Liver (tissue), 10 donors: ENCODE measurements around the gene CCDC82. TPM values are rescaled to one million over a fixed set of nuclear protein-coding genes. Genes with fewer than 3 reads are reported as not detected.

Experiments used
- DNase-seq: peaks from one replicate; pipeline ENCODE4 v3.0.0-alpha.2; 2017; ENCODE audit warnings: low spot score
- H3K27ac ChIP-seq, 2 donors: one replicate each; pipeline ENCODE4 v1.7.0; 2013; ENCODE audit warnings: inconsistent platforms in 2 of 2, low read length in 2 of 2, control low read depth in 1 of 2, low read depth in 1 of 2, mild to moderate bottlenecking in 1 of 2
- H3K27me3 ChIP-seq, 4 donors: one replicate each; pipeline versions ENCODE4 v1.6.1 to v1.7.0; 2013; ENCODE audit warnings: low read length in 3 of 4, inconsistent platforms in 1 of 4, mild to moderate bottlenecking in 1 of 4, moderate library complexity in 1 of 4; ENCODE audit not compliant: control insufficient read depth in 4 of 4, insufficient read depth in 4 of 4
- H3K36me3 ChIP-seq, 4 donors: one replicate each; pipeline versions ENCODE4 v1.6.1 to v1.7.0; 2013; ENCODE audit warnings: low read length in 3 of 4, mild to moderate bottlenecking in 3 of 4, low read depth in 1 of 4, moderate library complexity in 1 of 4; ENCODE audit not compliant: control insufficient read depth in 4 of 4, insufficient read depth in 3 of 4
- H3K4me1 ChIP-seq, 4 donors: one replicate each; pipeline versions ENCODE4 v1.6.1 to v1.7.0; 2013; ENCODE audit warnings: low read length in 3 of 4, mild to moderate bottlenecking in 3 of 4, moderate library complexity in 1 of 4; ENCODE audit not compliant: control insufficient read depth in 4 of 4, insufficient read depth in 4 of 4
- H3K4me3 ChIP-seq, 3 donors: one replicate each; pipeline versions ENCODE4 v1.6.1 to v1.7.0; 2013; ENCODE audit warnings: low read length in 3 of 3, control low read depth in 1 of 3, low read depth in 1 of 3, mild to moderate bottlenecking in 1 of 3
- H3K9ac ChIP-seq, 2 donors: one replicate each; pipeline ENCODE4 v1.7.0; 2013; ENCODE audit warnings: low read length in 2 of 2, mild to moderate bottlenecking in 2 of 2, moderate library complexity in 2 of 2, control low read depth in 1 of 2, low read depth in 1 of 2
- H3K9me3 ChIP-seq, 4 donors: one replicate each; pipeline versions ENCODE4 v1.6.1 to v1.7.0; 2013; ENCODE audit warnings: low read length in 3 of 4; ENCODE audit not compliant: control insufficient read depth in 4 of 4
- ATF3 ChIP-seq: IDR thresholded peaks from 2 replicates; pipeline ENCODE4 v1.6.1; 2016; ENCODE audit warnings: antibody characterized with exemption
- EGR1 ChIP-seq, 2 donors: IDR thresholded peaks; 2 replicates each; pipeline ENCODE4 v1.6.1; 2016 to 2018; ENCODE audit warnings: antibody characterized with exemption in 2 of 2, low read depth in 2 of 2
- FOXA1 ChIP-seq: IDR thresholded peaks from 2 replicates; pipeline ENCODE4 v1.6.1; 2016; ENCODE audit warnings: antibody characterized with exemption
- FOXA2 ChIP-seq: IDR thresholded peaks from 2 replicates; pipeline ENCODE4 v1.6.1; 2016; ENCODE audit warnings: antibody characterized with exemption
- GABPA ChIP-seq, 2 donors: IDR thresholded peaks in 1 of 2; conservative IDR thresholded peaks in 1 of 2; 2 replicates each; pipeline ENCODE4 v1.6.1; 2016; ENCODE audit warnings: antibody characterized with exemption in 2 of 2, mild to moderate bottlenecking in 1 of 2, moderate library complexity in 1 of 2
- HNF4A ChIP-seq, 2 donors: conservative IDR thresholded peaks; 2 replicates each; pipeline ENCODE4 v1.6.1; 2016; ENCODE audit warnings: antibody characterized with exemption in 2 of 2, mild to moderate bottlenecking in 2 of 2
- JUND ChIP-seq, 2 donors: IDR thresholded peaks; 2 replicates each; pipeline ENCODE4 v1.6.1; 2016; ENCODE audit warnings: antibody characterized with exemption in 2 of 2
- MAX ChIP-seq: IDR thresholded peaks from 2 replicates; pipeline ENCODE4 v1.6.1; 2016; ENCODE audit warnings: antibody characterized with exemption
- NR2F2 ChIP-seq: IDR thresholded peaks from 2 replicates; pipeline ENCODE4 v1.6.1; 2016; ENCODE audit warnings: antibody characterized with exemption
- RAD21 ChIP-seq, 2 donors: IDR thresholded peaks; 2 replicates each; pipeline ENCODE4 v1.6.1; 2016; ENCODE audit warnings: antibody characterized with exemption in 2 of 2, mild to moderate bottlenecking in 2 of 2
- RXRA ChIP-seq, 2 donors: IDR thresholded peaks; 2 replicates each; pipeline ENCODE4 v1.6.1; 2017 to 2018; ENCODE audit warnings: antibody characterized with exemption in 2 of 2, mild to moderate bottlenecking in 1 of 2
- SP1 ChIP-seq: IDR thresholded peaks from 2 replicates; pipeline ENCODE4 v1.6.1; 2018; ENCODE audit warnings: antibody characterized with exemption, mild to moderate bottlenecking
- TAF1 ChIP-seq: conservative IDR thresholded peaks from 2 replicates; pipeline ENCODE4 v1.6.1; 2016; ENCODE audit warnings: antibody characterized with exemption, mild to moderate bottlenecking
- ZBTB33 ChIP-seq: IDR thresholded peaks from 2 replicates; pipeline ENCODE4 v1.6.1; 2016; ENCODE audit warnings: antibody characterized with exemption
- WGBS: extraction: QIAGEN DNeasy Blood & Tissue Kit; methylation state at CpG from one replicate; pipeline ENCODE4 v1.1.7; 2013; 5-methylcytosine and 5-hydroxymethylcytosine counted together
- polyA plus RNA-seq, 2 donors: library from polyadenylated mRNA; stranded (reverse) in 1 of 2; unstranded in 1 of 2; fragments of 200-250 nt in 1 of 2; fragments of >200 nt in 1 of 2; fragmentation: Nextera tagmentation in 1 of 2; extraction: Ambion mirVana in 1 of 2; gene quantifications; one replicate each; pipeline versions ENCODE4 v1.2.1 to v1.2.3, GENCODE V29; 2013 to 2015
- small RNA-seq: library from RNA; depleted of rRNA; stranded (forward); fragments of <200 nt; gene quantifications from one replicate; pipeline ENCODE3, GENCODE V24; 2014
- total RNA-seq, 2 donors: library from RNA; depleted of rRNA; stranded (reverse); fragments of >200 nt; gene quantifications; one replicate each; pipeline ENCODE4 v1.2.3, GENCODE V29; 2014
- donor health status: healthy.
- donor health status: healthy.
- donor health status: healthy.
- donor health status: healthy.
- donor health status: healthy.

CCDC82 gene
- total and polyA plus RNA-seq, 4 donors: 4.5 to 14.5 (median 11.0) TPM

- Histone ChIP-seq H3K36me3 (no peaks in the 10 kb centered on the region), H3K4me1 (peaks cover 0 to 3% (median 0%) of the 10 kb centered on the region in 4 donors), H3K4me3 (no peak overlapping the region), H3K27ac (peak overlapping the region; percentile 29 to 34), H3K9ac (no peak overlapping the region), H3K27me3 (no peaks in the 10 kb centered on the region), H3K9me3 (no peaks in the 10 kb centered on the region)
- no peak for DNase-seq
- TF ChIP-seq FOXA2: no peak
- no peak for TF ChIP-seq MAX
- no peak for TF ChIP-seq HNF4A (conservative IDR thresholded peaks at IDR 0.05)
- no peak for TF ChIP-seq GABPA (IDR thresholded peaks at IDR 0.05 in 1 of 2, conservative IDR thresholded peaks at IDR 0.05 in 1 of 2)
- TF ChIP-seq EGR1 (IDR thresholded peaks at IDR 0.05; ENCODE audit: low read depth in 2 of 2): no peak
- no peak for TF ChIP-seq FOXA1
- no peak for TF ChIP-seq RXRA (IDR thresholded peaks at IDR 0.05)
- TF ChIP-seq RAD21 (IDR thresholded peaks at IDR 0.05): no peak
- TF ChIP-seq NR2F2: no peak
- TF ChIP-seq SP1: no peak
- TF ChIP-seq TAF1: no peak
- no peak for TF ChIP-seq ATF3
- TF ChIP-seq ZBTB33: no peak
- 79% methylated on average over 3 of the region's 3 CpGs for WGBS
Measured at GRCh38 chr11:96303980-96304379, 85.7 kb downstream of the CCDC82 start.

GRCh38 chr11:96303064-96303463 is 86.6 kb downstream of the CCDC82 start:
- no peak for DNase-seq
- Histone ChIP-seq H3K4me3 (no peak overlapping the region), H3K36me3 (no peaks in the 10 kb centered on the region), H3K27ac (no peak overlapping the region), H3K4me1 (peaks cover 0 to 3% (median 0%) of the 10 kb centered on the region in 4 donors), H3K9me3 (no peaks in the 10 kb centered on the region), H3K27me3 (no peaks in the 10 kb centered on the region), H3K9ac (no peak overlapping the region)
- 65% methylated on average over 1 of the region's 1 CpG for WGBS
- TF ChIP-seq JUND (IDR thresholded peaks at IDR 0.05): peak in 1 of 2 donors; percentile 31
- TF ChIP-seq FOXA2: no peak

Small RNA genes lying within 50 kb of the gene (small RNA-seq; reads per million reads assigned to genes)
- gene MIR1260B: not detected

Other genes with a start within 250 kb of the CCDC82 start
- gene MAML2, start 46.7 kb downstream of the CCDC82 start, total RNA-seq: 1 to 10 TPM; 2.1 TPM
- gene MAML2, start 46.7 kb downstream of the CCDC82 start, polyA plus RNA-seq: under 1 TPM; 0.56 to 0.69 TPM
- 1 to 10 TPM; 1.9 to 3.8 TPM for gene JRKL, start 101 bp upstream of the CCDC82 start, total RNA-seq
- 1 to 10 TPM; 1.1 to 1.2 TPM for gene JRKL, start 101 bp upstream of the CCDC82 start, polyA plus RNA-seq